22Rv1 (cell line): Measurements from ENCODE around the gene SCD.

Experiments used
- CTCF ChIP-seq: fragments of 450-650 bp; IDR thresholded peaks from 2 replicates; pipeline ENCODE4 v1.5.1; 2017; ENCODE audit warnings: mild to moderate bottlenecking
- ZFX ChIP-seq: fragments of 450-650 bp; IDR thresholded peaks from 2 replicates; pipeline ENCODE4 v1.6.1; 2017; ENCODE audit warnings: antibody characterized with exemption, borderline replicate concordance

- no peak for TF ChIP-seq CTCF
- TF ChIP-seq ZFX = no peak
Measured at GRCh38 chr10:100413173-100413572, 66.1 kb downstream of the SCD start.
